T follicular helper cell (primary cell): Measurements from ENCODE around the gene SLC35E1.

ENCODE experiments used
- DNase-seq: peaks from one replicate; pipeline ENCODE4 v3.0.0-alpha.2; 2020; ENCODE audit warnings: low read depth
- total RNA-seq, 2 experiments: gene quantifications; one replicate each; lab custom pipeline; 2026; lab: John Stamatoyannopoulos, UW

The SLC35E1 gene
- total RNA-seq: 59.4 to 65.8 reads per million in 2 experiments

GRCh38 chr19:16572332-16573211 lies at the start of gene SLC35E1:
Gene SLC35E1 (minus strand): TSS chr19:16572415. CDS start chr19:16572364, 51 bp downstream.
- peak; percentile 84 for DNase-seq

DNA sequence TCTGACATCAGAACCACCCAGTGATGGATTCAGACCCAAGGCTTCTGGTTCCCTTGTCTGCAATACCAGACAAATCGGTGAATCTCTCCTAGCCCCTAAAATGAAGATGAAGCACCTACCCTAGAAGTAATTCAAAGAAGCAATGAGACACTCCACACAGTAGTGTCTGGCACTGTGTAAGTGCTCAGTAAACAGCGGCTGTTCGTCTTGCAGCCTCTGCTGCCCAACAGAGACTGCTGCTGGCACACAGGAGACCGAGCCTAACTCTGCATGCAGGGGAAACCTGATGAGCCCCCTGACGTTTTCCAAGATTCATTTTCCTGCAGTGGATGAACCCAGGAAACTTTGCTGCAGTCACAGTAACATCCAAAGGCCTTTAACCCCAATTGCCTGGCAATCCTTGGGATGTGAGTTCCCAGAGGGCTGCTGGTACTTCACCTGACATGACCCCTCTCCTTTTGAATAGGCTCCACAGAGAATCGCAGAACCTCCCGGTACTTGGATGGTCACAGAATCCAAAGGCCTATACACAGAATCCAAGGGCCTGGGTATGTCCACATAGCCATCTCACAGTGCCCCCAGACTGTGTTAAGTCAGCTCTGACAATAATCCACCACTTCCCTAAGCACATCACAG lies 49.1 kb upstream of the SLC35E1 start:
- no peak for DNase-seq

DNA sequence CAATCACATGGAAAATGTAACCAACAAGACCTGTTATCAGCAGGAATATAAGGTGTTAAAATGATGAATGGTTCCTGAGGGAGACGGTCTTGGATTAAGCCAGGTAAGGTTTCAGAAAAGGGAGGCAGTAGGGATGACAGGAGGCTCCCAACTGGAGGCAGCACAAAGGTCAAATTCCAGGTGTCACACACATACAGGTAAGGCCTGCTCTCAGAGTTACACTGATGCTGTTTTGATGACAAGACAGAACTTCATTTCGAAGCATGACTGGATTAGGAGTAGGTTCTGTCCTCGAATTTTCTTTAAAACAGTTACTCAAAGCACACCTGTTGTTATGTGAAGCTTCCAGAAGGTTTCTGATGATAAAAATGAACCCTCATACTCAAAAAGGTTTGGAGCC lies 48.4 kb upstream of the SLC35E1 start:
- DNase-seq: no peak

- DNase-seq: no peak
Measured at GRCh38 chr19:16620018-16620417, 47.8 kb upstream of the SLC35E1 start.

GRCh38 chr19:16619457-16619856 lies 47.2 kb upstream of the SLC35E1 start:
- DNase-seq: no peak

- no peak for DNase-seq
Measured at GRCh38 chr19:16618248-16618647, 46.0 kb upstream of the SLC35E1 start.

GRCh38 chr19:16615808-16616207 lies 43.6 kb upstream of the SLC35E1 start:
- DNase-seq: no peak

DNA sequence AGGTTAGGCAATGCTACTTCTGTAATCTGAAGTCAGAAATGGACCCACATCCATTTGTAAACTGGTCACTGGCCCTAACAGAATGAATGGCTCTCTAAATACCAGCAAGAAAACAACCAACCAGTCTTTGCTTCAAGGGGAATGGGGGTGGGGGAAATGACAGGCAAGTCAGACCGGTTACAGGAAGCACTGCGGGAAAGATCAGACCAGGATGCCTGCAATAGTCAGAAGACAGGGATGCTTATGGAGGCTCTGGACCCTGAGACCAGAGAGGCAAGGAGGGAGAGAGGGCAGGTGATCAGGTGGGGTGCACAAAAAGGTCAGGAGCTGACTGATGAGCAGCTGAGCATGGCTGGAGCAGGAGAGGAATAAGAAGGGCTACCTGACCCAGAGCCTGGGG lies 42.7 kb upstream of the SLC35E1 start:
- DNase-seq: no peak

GRCh38 chr19:16613841-16614240 lies 41.6 kb upstream of the SLC35E1 start:
- no peak for DNase-seq

DNA sequence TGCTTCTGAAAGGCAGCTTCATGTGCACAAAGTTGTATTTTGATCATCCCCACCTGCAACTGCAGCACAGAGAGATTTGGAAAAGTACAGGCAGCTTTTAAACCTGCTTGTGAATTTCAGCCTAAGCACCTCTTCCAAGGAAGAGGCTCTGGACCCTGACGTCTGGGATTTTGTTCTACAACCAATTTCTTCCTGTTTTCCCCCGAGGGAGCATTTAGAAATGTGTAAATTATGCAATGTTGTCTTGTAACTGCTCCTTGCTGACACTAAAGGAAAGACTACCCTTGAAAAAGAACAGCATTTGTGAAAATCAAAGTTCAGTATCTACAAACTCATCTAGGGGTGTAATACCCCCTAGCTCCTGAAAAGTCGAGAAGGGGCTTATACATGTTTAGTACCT lies 40.4 kb upstream of the SLC35E1 start:
- no peak for DNase-seq

GRCh38 chr19:16611121-16611520 lies 38.9 kb upstream of the SLC35E1 start:
- DNase-seq: no peak

DNA sequence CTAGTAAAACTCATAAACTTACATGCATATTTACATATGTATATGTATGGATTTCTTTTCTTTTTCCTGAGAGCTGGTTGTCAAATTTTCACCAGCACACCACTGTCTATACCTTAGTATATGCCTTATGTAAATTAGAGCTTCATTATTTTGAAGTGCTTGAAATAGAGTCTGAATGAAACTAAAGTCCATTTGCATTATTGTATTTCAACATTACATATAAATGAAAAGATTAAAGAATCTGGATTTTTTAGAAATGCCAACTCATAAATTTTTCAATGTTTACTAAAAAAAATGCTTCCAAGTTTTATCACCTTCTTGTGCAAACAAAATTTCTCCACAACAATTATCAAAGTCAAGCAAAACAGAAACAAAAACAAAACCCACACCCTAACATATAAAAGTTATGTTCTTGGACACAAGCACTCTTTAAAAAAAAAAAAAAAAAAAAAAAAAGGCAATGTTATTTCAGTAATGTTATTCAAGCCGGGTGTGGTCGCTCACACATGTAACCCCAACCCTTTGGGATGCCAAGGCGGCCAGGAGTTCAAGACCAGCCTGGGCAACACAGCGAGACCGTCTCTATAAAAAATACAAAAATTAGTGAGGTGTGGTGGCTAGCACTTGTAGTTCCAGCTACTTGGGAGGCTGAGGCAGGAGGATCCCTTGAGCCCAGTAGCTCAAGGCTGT lies 37.4 kb upstream of the SLC35E1 start:
- DNase-seq: no peak

DNA sequence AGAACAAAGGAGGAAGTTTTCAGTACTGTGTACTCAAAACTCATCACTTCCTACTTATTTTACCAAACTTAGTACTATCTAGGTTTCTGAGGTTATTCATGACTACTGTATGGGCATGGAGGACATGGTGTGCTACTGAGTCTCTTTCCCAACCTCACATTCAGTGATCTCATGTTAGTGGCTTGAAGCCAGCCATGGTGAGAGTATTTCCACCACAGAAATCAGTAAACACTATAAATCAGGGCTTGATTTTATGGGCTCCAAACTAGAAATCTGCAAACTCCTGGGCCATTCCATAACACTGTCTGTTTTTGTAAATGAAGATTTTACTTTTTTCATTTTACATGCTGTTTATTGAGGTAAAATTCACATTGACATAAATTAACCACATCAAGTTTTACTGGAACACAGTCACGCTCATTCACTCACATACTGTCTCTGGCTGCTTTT lies 36.1 kb upstream of the SLC35E1 start:
- no peak for DNase-seq

DNA sequence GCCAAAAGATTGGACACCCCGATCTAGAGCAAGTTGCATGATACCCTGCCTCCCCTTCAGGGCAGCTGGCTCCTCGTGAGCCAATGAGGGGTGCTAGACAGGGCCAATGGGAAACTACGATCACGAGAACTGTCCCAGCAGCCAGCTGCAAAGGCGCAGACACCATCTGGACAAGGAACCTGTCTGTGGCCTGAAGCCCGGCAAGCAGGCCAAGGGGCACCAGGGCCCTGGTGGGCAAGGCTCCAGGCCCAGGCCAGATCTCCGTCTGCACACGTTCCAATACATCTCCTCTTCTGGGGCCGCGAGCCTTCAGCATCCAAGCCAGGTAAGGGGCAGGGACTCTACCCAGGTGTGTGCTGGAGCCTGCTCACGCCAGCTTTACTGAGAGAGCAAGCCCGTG lies 35.6 kb upstream of the SLC35E1 start:
- DNase-seq: no peak

- no peak for DNase-seq
Measured at GRCh38 chr19:16605553-16605994, 33.4 kb upstream of the SLC35E1 start.

- DNase-seq: no peak
Measured at GRCh38 chr19:16605115-16605514, 32.9 kb upstream of the SLC35E1 start.

DNA sequence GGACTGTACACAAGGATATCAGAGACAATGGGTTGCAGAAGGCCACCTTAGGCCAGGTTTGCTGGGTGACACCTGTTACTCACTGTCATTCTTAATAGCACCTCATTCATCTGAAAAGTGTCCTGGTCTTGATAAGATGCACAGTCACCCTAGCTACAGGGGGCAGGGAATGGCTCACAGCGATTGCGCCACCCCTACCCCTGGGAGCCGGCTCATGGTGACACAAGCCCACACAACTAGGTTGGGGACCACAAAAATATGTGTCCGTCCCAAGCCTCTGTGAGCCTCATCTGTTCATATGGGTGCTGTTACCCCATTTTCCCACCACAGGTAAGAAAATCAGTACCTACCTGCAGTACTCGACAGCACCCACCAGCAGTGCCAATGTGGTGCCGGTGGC lies 32.4 kb upstream of the SLC35E1 start:
- no peak for DNase-seq

GRCh38 chr19:16603090-16603489 lies 30.9 kb upstream of the SLC35E1 start:
- no peak for DNase-seq

DNA sequence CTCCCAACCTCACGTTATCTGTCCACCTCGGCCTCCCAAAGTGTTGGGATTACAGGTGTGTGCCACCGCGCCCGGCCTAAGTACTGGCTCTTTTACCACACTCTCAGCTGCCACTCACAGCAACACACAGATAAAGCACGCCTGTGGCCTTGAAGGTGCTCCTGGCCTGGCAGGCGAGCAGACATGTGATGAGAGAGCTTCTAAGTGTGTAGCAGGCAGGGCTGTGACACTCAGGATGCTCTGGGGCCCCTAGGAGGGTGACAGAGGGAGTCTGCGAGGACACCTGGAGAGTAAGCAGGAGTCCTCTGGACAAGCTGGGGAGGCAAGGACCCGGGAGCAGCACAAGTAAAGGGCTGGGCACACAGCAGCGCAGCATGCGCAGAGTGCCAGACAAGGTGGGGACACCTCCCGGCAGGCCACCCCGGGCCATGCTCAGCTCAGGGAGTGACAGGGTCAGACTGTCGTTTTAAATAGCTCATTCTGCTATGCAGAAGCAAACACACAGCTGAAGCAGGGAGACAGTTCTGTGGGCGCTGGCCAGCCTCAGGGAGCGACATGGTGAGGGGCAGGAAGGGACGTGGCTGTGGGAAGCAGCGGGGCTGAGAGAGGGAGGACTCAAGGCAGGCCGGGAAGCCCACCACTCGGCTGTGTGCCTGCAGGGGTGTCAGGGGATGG lies 29.3 kb upstream of the SLC35E1 start:
- no peak for DNase-seq

GRCh38 chr19:16600824-16601223 lies 28.6 kb upstream of the SLC35E1 start:
- DNase-seq: no peak

- DNase-seq: no peak
Measured at GRCh38 chr19:16599655-16600346, 27.6 kb upstream of the SLC35E1 start.
